ENCODE results near the gene RANBP10.

GRCh38 chr16:67848118-67848517, 41.8 kb upstream of the RANBP10 start:
- TF ChIP-seq CTCF (IDR thresholded peaks at IDR 0.05) (no peak), POLR2A (IDR thresholded peaks at IDR 0.05) (no peak), POLR2AphosphoS5 (IDR thresholded peaks at IDR 0.05) (no peak)
